Skeletal muscle satellite cell (primary cell): Measurements from ENCODE around the gene ANKRD36C.
A peak's percentile ranks its signal among the peaks of the same experiment; 100 is the strongest.
"Not testable (repeated sequence)": the region's sequence is repeated elsewhere in the genome, so short reads cannot be mapped to it uniquely, and the experiment has no call there.

ENCODE experiments used
- H3K27me3 ChIP-seq: 2 replicates; pipeline ENCODE4 v1.7.0; 2013; ENCODE audit warnings: low read length; ENCODE audit not compliant: control insufficient read depth, insufficient read depth
- H3K36me3 ChIP-seq: 2 replicates; pipeline ENCODE4 v1.7.0; 2013; ENCODE audit warnings: mild to moderate bottlenecking, control low read depth, low read length; ENCODE audit not compliant: insufficient read depth
- H3K4me1 ChIP-seq: 2 replicates; pipeline ENCODE4 v1.7.0; 2013; ENCODE audit warnings: low read length; ENCODE audit not compliant: control insufficient read depth, insufficient read depth
- H3K4me2 ChIP-seq: 2 replicates; pipeline ENCODE4 v1.7.0; 2013; ENCODE audit warnings: mild to moderate bottlenecking, low read length
- H3K4me3 ChIP-seq: 2 replicates; pipeline ENCODE4 v1.7.0; 2013; ENCODE audit warnings: low read length
- H3K9ac ChIP-seq: 2 replicates; pipeline ENCODE4 v1.7.0; 2013; ENCODE audit warnings: mild to moderate bottlenecking, low read depth, low read length, moderate library complexity
- H3K9me3 ChIP-seq: replicated peaks from 2 replicates; pipeline ENCODE4 v1.7.0; 2013; ENCODE audit warnings: mild to moderate bottlenecking, control low read depth, low read length

Gene ANKRD36C

GRCh38 chr2:95992102-95992501 lies 478 bp upstream of the ANKRD36C start:
- Histone ChIP-seq H3K4me3 (peak overlapping the region; percentile 82), H3K4me2 (peak overlapping the region; percentile 100), H3K9ac (peak overlapping the region; percentile 89)
- not testable (repeated sequence) for H3K9me3 ChIP-seq, H3K36me3 ChIP-seq, H3K4me1 ChIP-seq, H3K27me3 ChIP-seq

DNA sequence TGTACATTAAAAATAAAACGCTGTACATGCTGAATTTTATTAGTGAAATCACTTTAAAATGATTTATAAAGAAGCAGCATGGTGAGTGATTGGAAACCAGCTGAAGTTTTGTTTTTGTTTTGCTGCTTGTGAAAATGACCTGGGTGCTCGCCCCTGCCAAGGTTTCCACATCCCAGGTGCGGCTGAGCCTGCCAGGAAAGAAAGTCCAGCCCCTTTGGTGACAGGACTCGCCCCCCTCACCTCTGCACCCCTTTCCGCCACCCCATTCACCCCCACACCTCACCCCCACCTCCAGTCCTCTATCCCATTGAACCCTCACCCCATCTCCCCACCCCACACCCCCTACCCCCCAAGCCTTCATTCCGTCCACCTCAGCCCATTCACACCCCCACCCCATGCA lies 740 bp downstream of the ANKRD36C start:
- Histone ChIP-seq H3K4me3 (peak overlapping the region; percentile 60), H3K4me2 (peak overlapping the region; percentile 72), H3K9ac (peak overlapping the region; percentile 41)
- not testable (repeated sequence) for H3K27me3 ChIP-seq, H3K9me3 ChIP-seq, H3K4me1 ChIP-seq, H3K36me3 ChIP-seq

GRCh38 chr2:95951662-95952061 lies 40.0 kb downstream of the ANKRD36C start:
- H3K9me3 ChIP-seq, H3K4me1 ChIP-seq, H3K36me3 ChIP-seq, H3K4me3 ChIP-seq, H3K27me3 ChIP-seq, H3K9ac ChIP-seq, H3K4me2 ChIP-seq: not testable (repeated sequence)

DNA sequence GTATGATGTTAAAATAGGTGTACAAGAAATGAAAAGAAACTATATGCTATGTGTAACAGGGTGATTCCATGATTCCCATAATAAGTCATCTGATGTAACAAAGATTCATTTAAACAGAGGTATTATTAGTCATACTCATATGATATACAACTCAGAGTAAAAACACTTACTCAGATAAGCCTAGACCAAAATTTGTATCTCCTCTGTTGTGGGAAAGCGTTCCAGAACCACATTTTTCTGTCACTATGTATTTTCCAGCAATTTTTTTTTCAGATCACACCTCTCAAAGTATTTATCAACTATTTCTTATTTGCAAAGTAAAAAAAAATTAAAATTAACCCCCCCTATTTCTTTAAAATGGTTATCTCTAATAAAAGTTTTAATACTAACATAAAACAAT lies 43.6 kb downstream of the ANKRD36C start:
- not testable (repeated sequence) for H3K4me3 ChIP-seq, H3K36me3 ChIP-seq, H3K9ac ChIP-seq, H3K9me3 ChIP-seq, H3K4me2 ChIP-seq, H3K4me1 ChIP-seq, H3K27me3 ChIP-seq

DNA sequence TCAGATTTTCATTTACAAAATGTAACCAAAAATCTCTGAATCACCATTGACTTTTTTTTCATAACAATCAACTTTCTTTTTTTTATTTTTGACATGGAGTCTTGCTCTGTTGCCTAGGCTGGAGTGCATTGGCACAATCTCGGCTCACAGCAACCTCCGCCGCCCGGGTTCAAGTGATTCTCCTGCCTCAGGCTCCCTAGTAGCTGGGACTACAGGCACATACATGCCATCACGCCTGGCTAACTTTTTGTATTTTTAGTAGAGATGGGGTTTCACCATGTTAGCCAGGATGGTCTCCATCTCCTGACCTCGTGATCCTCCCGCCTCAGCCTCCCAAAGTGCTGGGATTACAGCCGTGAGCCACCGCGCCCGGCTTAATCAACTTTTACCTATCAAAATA lies 51.7 kb downstream of the ANKRD36C start:
- not testable (repeated sequence) for H3K4me2 ChIP-seq, H3K9ac ChIP-seq, H3K4me1 ChIP-seq, H3K36me3 ChIP-seq, H3K4me3 ChIP-seq, H3K9me3 ChIP-seq, H3K27me3 ChIP-seq

GRCh38 chr2:95930740-95931139 lies 60.9 kb downstream of the ANKRD36C start:
- not testable (repeated sequence) for H3K4me3 ChIP-seq, H3K27me3 ChIP-seq, H3K36me3 ChIP-seq, H3K9me3 ChIP-seq, H3K4me1 ChIP-seq, H3K9ac ChIP-seq, H3K4me2 ChIP-seq

DNA sequence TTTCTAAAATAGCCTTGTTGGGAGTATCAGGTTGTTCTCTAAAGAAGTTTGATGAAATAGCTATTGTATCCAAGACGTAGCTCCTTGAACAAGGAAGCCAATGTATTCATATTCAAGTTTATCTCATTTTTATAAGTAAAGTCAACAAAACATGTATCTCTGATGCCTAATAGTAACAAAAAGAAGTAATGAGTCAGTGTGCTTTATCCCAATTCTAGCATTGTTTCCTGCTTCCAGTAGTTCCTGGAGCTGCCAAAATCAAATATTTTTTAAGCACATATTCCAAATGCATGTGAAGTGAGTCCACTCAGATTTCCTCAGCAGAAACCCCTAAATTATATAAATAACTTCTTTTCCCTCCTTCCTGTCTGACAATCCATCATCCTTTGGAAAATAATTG lies 74.6 kb downstream of the ANKRD36C start:
- H3K4me2 ChIP-seq, H3K4me3 ChIP-seq, H3K27me3 ChIP-seq, H3K9me3 ChIP-seq, H3K9ac ChIP-seq: not testable (repeated sequence)
- H3K36me3 ChIP-seq: peaks cover 12% of the 10 kb centered on the region
- H3K4me1 ChIP-seq: peaks cover 18% of the 10 kb centered on the region

GRCh38 chr2:95915131-95915530 lies 76.5 kb downstream of the ANKRD36C start:
- H3K4me2 ChIP-seq, H3K9me3 ChIP-seq, H3K27me3 ChIP-seq, H3K4me3 ChIP-seq, H3K9ac ChIP-seq: not testable (repeated sequence)
- Histone ChIP-seq H3K4me1 (peaks cover 28% of the 10 kb centered on the region), H3K36me3 (peaks cover 17% of the 10 kb centered on the region)

GRCh38 chr2:95911431-95911830 lies 80.2 kb downstream of the ANKRD36C start:
- H3K27me3 ChIP-seq, H3K4me3 ChIP-seq, H3K9ac ChIP-seq, H3K9me3 ChIP-seq: not testable (repeated sequence)
- peaks cover 12% of the 10 kb centered on the region for H3K36me3 ChIP-seq
- peak overlapping the region; percentile 48 for H3K4me2 ChIP-seq
- peaks cover 28% of the 10 kb centered on the region for H3K4me1 ChIP-seq

DNA sequence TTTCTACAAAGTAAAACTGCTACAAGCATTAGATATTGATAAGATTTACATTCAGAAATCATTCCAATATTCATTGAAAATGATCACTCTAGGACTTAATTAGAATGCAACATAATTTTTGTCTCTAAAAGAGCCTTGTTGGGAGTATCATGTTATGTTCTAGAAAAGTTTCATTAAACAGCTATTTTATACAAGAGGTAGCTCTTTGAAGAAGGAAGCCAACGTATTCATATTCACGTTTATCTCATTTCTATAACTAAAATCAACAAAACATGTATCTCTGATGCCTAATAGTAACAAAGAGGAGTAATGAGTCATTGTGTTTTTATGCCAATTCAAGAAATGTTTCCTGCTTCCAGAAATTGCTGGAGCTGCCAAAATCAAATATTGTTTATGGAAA lies 97.2 kb downstream of the ANKRD36C start:
- H3K4me1 ChIP-seq, H3K4me3 ChIP-seq, H3K27me3 ChIP-seq, H3K4me2 ChIP-seq, H3K9ac ChIP-seq, H3K9me3 ChIP-seq, H3K36me3 ChIP-seq: not testable (repeated sequence)

DNA sequence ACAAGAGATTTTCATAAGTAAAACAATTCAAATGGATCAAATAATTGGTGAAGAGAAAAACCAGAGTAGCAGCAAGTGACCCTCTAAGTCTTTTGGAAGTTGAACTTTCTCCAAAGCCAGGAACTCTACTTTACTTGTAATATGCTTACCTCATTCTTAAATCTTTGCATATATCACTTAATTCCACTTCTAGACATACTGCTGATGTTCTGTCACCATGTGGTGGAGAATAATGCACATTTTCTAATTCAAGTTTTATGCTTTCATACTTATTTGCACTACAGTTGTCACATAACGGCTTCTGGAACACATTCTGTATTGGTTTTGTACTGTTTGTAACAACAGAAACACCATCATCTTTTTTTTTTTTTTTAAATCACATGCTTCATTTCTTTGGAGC lies 123.7 kb downstream of the ANKRD36C start:
- H3K4me3 ChIP-seq, H3K9me3 ChIP-seq, H3K27me3 ChIP-seq, H3K9ac ChIP-seq, H3K4me1 ChIP-seq, H3K36me3 ChIP-seq, H3K4me2 ChIP-seq: not testable (repeated sequence)

DNA sequence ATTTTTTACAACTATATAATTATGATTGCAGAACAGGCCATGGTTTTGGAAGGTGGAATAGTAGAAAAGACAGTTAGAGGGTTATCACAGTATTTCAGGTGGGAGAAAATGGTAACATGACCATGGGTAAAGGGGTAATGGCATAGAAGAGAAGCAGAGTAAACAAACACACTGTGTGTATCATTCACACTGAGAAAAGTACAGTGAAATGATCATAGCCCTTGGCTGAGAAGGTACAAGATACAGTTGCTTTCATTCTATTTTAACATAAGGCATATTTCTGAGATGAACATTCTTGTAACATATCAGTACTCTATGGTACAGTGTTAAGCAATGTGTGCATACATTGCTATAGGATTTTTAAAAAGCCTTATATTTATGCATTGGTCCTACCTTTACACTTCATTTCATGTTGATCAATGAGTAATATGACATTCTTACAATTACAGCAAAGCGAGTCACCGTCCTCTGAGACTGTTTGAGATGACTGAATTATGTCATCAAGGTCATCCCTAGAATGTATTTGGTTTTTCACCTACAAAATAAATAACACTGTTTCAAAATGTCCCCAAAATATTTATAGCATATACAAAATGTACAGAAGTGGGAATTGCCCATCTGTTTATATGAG lies 124.5 kb downstream of the ANKRD36C start:
- not testable (repeated sequence) for H3K9me3 ChIP-seq, H3K4me3 ChIP-seq, H3K27me3 ChIP-seq, H3K36me3 ChIP-seq, H3K4me1 ChIP-seq, H3K9ac ChIP-seq, H3K4me2 ChIP-seq
